Measurements from ENCODE around the gene GATD1.

The GATD1 gene

DNA sequence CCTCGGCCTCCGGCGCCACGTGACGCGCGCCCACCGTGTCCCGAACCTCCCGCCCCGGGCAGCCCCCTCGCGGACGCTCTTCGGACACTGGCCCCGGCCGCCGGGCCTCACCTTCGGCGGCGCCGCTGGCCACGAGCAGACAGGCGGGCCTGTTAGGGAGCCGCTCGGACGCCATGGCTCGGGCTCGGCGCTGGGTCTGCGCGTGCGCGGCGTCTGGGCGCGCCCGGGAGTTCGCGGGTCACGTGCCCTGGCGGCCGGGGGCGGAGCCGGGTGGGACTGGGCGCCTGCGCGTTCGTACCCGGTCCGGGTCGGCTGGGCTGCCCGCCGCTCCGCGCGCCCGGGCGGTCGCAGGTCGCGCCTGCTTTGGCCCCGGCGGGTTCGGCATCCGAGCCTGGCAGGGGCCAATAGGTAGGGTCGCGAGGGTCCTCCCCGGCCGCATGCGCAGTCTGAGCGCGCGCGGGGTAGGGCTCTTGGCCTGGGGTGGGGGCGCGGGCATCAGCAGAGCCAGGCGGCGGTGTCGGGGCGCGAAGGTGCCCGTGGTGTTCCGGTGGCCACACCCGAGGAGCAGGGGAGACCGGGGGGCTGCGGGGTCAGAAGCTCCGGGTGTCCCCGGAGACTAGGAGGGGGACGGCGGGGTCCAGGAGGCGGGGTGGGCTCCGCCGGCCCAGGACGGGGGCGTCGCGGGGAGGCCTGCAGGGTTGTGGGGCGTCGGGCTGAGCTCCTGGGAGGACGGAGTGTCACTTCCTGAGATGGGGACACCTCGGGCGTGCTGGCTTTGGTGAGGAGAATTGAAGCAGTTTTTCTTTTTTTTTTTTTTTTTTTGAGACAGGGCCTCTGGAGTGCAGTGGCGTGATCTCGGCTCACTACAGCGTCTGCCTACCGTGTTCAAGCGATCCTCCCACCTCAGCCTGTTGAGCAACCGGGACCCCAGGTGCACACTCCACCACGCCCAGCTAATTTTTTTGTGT, at the start of gene GATD1:
Gene GATD1, minus strand, starts transcription at position 200 of the 968 bp plus-strand sequence. Its CDS starts 25 bp downstream, at position 175.
- DNase-seq, result peak; percentile 94

DNA sequence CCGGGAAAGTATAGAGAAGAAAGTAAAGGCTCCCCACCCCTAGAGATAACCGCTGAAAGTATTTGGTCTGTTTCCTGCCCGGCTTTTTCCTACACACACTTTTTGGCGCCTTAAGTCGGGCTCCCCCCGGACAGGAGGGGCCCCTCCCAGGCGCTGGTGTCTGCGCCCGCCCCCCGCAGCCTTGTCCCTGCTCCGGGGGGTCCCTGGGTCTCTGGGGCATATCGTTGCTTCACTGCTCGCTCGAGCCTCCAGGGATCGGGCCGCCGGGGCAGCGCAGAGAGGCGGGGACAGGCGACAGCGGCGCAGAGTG, 49.5 kb upstream of the GATD1 start:
- DNase-seq, result no peak

- no peak for DNase-seq
These were observed 48.9 kb upstream of the GATD1 start for GRCh38 chr11:826227-826621.

DNA sequence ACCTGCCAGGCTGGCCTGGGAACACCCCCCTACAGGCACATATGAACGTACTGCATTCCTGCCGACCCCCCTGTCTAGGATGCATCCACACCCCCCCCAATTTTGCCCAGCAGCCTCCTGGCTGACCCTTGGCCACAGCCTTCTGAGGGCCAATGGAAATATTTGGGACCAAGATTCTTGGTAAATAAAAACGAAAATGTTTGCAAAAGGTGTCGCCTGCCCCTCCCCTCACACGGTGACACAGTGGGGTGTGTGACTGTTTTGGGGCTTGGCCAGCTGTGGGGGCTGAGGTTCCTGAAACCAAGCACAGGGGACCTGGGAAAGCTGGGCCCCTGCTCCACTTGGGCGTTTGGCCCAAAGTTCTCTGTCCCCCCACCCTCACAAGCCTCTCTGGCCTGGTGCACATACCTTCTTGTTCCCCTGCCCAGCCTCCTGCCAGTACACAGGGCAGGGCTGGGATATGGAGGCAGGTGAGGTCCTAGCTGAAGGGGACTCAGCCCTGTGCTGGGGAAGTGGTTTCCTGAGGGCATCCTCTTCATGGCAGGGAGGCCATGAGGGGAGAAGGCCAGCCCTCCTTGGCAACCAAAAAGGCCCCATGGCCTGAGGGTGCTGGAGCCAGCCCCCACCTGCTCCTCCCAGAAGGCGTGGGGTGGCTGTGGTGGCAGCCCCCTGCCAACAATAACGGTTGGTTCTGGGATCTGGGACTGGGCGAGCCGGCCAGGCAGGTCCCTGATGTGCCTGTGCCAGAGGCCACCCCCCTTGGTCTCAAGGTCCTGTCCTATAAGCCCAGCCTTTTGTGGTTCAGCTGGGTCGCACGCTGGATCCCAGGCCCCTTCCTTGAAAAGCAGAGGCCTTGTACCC, 48.3 kb upstream of the GATD1 start:
- DNase-seq, result no peak

DNA sequence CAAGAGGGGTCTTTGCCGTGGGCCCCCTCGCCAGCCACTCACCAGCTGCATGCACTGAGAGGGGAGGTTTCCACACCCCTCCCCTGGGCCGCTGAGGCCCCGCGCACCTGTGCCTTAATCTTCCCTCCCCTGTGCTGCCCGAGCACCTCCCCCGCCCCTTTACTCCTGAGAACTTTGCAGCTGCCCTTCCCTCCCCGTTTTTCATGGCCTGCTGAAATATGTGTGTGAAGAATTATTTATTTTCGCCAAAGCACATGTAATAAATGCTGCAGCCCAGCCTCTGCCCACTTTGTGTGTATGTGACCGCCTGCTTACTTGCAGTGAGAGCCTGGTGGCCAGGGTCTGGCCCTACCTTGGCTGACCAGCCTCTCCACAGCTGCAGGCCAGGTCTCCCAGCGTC, 47.7 kb upstream of the GATD1 start:
- no peak for DNase-seq

GRCh38 chr11:824292-824880, 47.1 kb upstream of the GATD1 start:
- DNase-seq, result no peak

GRCh38 chr11:823441-824291, 46.4 kb upstream of the GATD1 start:
- no peak for DNase-seq

- no peak for DNase-seq
These were observed 44.5 kb upstream of the GATD1 start for GRCh38 chr11:821512-822371.

GRCh38 chr11:820655-821511, 43.6 kb upstream of the GATD1 start:
- no peak for DNase-seq

GRCh38 chr11:819943-820649, 42.8 kb upstream of the GATD1 start:
- no peak for DNase-seq

GRCh38 chr11:819129-819931, 42.0 kb upstream of the GATD1 start:
- peak; percentile 92 for DNase-seq

- no peak for DNase-seq
These were observed 41.3 kb upstream of the GATD1 start, which contains the start of gene PNPLA2 for GRCh38 chr11:818396-819128. TSS of gene PNPLA2 (plus strand) at chr11:818914. CDS start at chr11:819719, 805 bp downstream.

DNA sequence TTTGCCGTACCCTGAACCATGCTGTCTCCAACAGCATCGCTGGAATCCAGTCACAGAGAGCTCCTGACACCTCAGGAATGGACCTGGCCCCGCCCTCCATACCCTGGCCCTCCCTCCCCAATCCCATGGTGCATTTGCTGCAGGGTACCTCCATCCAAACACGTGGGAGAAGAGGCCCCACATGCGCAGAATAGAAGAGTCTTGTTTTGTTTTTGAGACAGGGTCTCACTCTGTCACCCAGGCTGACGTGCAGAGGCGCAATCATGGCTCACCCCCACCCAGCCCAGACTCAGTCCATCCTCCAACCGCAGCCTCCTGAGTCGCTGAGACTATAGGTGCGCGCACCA, 39.1 kb upstream of the GATD1 start:
- DNase-seq, result no peak

DNA sequence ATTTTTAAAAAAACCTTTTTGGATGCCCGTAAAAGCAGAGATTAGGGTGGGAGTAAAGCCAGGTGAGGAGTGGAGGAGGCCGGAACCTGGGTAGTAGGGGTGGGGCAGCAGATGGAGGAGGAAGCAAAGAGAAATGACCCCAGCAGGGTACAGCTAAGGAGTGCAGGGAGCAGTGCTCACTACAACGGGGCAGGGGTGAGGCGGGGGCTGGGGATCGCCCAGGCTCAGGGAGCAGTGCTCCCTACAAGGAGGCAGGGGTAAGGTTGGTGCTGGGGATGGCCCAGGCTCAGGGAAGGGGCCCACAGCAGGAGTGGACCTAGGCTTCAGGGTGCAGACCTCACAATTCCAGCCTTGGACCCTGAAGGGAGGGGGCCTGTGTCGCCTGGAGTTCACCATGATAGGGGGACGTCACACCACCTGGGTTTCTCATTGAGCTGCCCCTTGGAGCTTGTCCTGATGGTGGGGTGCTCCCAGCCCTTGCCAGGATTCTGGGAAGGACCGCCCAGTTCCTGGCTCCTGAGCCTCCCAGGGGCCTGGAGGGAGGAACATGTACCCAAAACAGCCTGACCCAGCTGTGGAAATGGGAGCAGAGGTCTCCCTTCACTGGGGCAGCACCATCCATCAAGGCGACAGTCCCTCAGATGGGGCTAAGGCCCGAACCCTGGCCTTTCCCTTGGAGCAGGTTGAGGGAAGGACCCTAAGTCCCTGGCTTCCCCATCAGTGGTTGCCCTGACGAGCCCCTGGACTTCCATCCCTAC, 38.6 kb upstream of the GATD1 start:
- no peak for DNase-seq

DNA sequence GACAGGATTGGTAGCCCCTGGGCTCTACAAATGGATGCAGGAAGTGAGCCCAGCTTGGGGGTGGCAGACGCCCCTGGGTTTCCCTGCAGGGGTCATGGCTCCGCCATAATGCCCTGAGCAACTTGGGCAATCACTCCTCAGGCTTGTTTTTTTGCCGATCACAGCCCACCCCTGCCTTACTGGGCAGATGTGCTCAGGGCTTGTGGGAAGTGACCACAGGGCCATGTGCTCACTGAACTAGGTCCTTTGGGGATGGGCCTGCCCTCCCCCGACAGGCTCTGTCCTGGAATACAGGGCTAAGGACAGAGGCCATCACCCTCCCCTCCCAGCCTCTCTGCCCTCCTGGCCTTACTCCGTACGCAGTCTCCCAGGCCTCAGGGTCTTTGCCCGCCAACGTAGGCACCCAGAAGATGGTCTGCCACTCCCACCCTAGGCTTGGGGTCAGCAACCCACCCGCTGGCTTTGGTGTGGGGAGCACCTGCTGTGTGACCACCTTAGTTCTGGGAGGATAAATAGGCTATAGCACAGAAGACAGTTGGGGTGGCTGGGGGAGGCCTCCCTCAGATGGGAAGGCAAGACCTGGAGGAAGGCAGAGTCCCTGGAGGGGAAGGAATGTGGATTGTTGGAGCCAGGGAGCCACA, 36.3 kb upstream of the GATD1 start:
- DNase-seq, result no peak

DNA sequence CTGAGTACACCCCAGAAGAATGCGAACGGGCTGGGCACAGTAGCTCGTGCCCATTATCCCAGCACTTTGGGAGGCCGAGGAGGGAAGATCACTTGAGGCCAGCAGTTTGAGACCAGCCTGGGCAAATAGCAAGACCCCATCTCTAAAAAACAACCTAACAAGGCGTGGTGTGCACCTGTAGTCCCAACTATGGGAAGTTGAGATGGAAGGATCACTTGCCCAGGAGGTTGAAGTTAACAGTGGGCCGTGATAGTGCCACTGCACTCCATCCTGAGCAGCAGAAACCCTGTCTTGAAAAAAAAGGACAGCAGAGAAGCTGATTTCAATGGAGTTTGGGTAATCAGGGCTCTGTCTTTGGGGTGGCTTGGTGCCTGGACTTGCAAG, 35.8 kb upstream of the GATD1 start:
- DNase-seq, result no peak

GRCh38 chr11:812390-812789, 35.1 kb upstream of the GATD1 start:
- no peak for DNase-seq

All from left hindlimb (tissue), 1 donor.